Measurements from ENCODE around the gene DIAPH3.

- TF ChIP-seq CTCF (IDR thresholded peaks at IDR 0.05) (no peak), ZFX (IDR thresholded peaks at IDR 0.05; ENCODE audit: borderline replicate concordance) (no peak)
Observed at GRCh38 chr13:59686798-59687394, 476.8 kb downstream of the DIAPH3 start.

All from 22Rv1 (cell line).